ENCODE results near the gene RTL5. TPM values are rescaled to one million over a fixed set of nuclear protein-coding genes. Genes with fewer than 3 reads are reported as not detected.

Gene RTL5
- total RNA-seq, 1 donor from 2014 or later = 23.0 TPM

- no peak for TF ChIP-seq CTCF (conservative IDR thresholded peaks at IDR 0.05)
- Mint-ChIP-seq H3K36me3 (ENCODE audit: low read depth) (peaks cover 20% of the 10 kb centered on the region), H3K27ac (ENCODE audit: unreplicated experiment) (no peak overlapping the region), H3K9me3 (peaks cover 11% of the 10 kb centered on the region), H3K4me1 (peaks cover 73% of the 10 kb centered on the region), H3K4me3 (no peak overlapping the region), H3K27me3 (ENCODE audit: low read depth) (no peaks in the 10 kb centered on the region)
- DNase-seq (ENCODE audit: low read depth, low spot score) = no peak
Measured at GRCh38 chrX:72125331-72126047, 6.2 kb downstream of the RTL5 start.

GRCh38 chrX:72124540-72125201, 7.0 kb downstream of the RTL5 start:
- Mint-ChIP-seq H3K36me3 (ENCODE audit: low read depth) (peaks cover 12% of the 10 kb centered on the region), H3K4me1 (peaks cover 68% of the 10 kb centered on the region), H3K27me3 (ENCODE audit: low read depth) (no peaks in the 10 kb centered on the region), H3K4me3 (peak overlapping the region; percentile 74), H3K9me3 (peaks cover 11% of the 10 kb centered on the region), H3K27ac (ENCODE audit: unreplicated experiment) (peak overlapping the region; percentile 83)
- no peak for TF ChIP-seq CTCF (conservative IDR thresholded peaks at IDR 0.05)
- DNase-seq (ENCODE audit: low read depth, low spot score) = no peak

GRCh38 chrX:72123471-72124185, 8.1 kb downstream of the RTL5 start:
- no peak for TF ChIP-seq CTCF (conservative IDR thresholded peaks at IDR 0.05)
- peak; percentile 45 for DNase-seq (ENCODE audit: low read depth, low spot score)
- peaks cover 60% of the 10 kb centered on the region for H3K4me1 Mint-ChIP-seq
- H3K9me3 Mint-ChIP-seq = peaks cover 5% of the 10 kb centered on the region
- H3K27ac Mint-ChIP-seq (ENCODE audit: unreplicated experiment) = peak overlapping the region; percentile 92
- peaks cover 4% of the 10 kb centered on the region for H3K36me3 Mint-ChIP-seq (ENCODE audit: low read depth)
- peak overlapping the region; percentile 74 for H3K4me3 Mint-ChIP-seq
- H3K27me3 Mint-ChIP-seq (ENCODE audit: low read depth) = no peaks in the 10 kb centered on the region

- no peak for TF ChIP-seq CTCF (conservative IDR thresholded peaks at IDR 0.05)
- DNase-seq (ENCODE audit: low read depth, low spot score) = no peak
- no peaks in the 10 kb centered on the region for H3K27me3 Mint-ChIP-seq (ENCODE audit: low read depth)
- peak overlapping the region; percentile 92 for H3K27ac Mint-ChIP-seq (ENCODE audit: unreplicated experiment)
- H3K36me3 Mint-ChIP-seq (ENCODE audit: low read depth) = peaks cover 2% of the 10 kb centered on the region
- H3K4me1 Mint-ChIP-seq = peaks cover 54% of the 10 kb centered on the region
- peaks cover 5% of the 10 kb centered on the region for H3K9me3 Mint-ChIP-seq
- H3K4me3 Mint-ChIP-seq = no peak overlapping the region
Measured at GRCh38 chrX:72122621-72123337, 8.9 kb downstream of the RTL5 start.

GRCh38 chrX:72121383-72121782, 10.3 kb downstream of the RTL5 start:
- Mint-ChIP-seq H3K9me3 (peaks cover 8% of the 10 kb centered on the region), H3K4me3 (no peak overlapping the region), H3K36me3 (ENCODE audit: low read depth) (no peaks in the 10 kb centered on the region), H3K4me1 (peaks cover 44% of the 10 kb centered on the region), H3K27ac (ENCODE audit: unreplicated experiment) (peak overlapping the region; percentile 50), H3K27me3 (ENCODE audit: low read depth) (no peaks in the 10 kb centered on the region)
- DNase-seq (ENCODE audit: low read depth, low spot score) = no peak
- no peak for TF ChIP-seq CTCF (conservative IDR thresholded peaks at IDR 0.05)
